Mesendoderm (in vitro differentiated cells): ENCODE results near the gene CAMTA1.
"Not testable (repeated sequence)": the region's sequence is repeated elsewhere in the genome, so short reads cannot be mapped to it uniquely, and the experiment has no call there.

Experiments
- DNase-seq: peaks from one replicate; pipeline ENCODE4 v3.0.0; 2013
- H2AK5ac ChIP-seq: 2 replicates; pipeline ENCODE4 v1.6.1; 2013; ENCODE audit warnings: low read length, inconsistent platforms
- H2BK120ac ChIP-seq: 2 replicates; pipeline ENCODE4 v1.6.1; 2013; ENCODE audit warnings: low read depth, mild to moderate bottlenecking, low read length, moderate library complexity, mixed read lengths
- H2BK15ac ChIP-seq: replicated peaks from 2 replicates; pipeline ENCODE4 v1.6.1; 2013; ENCODE audit warnings: low read depth, mild to moderate bottlenecking, moderate library complexity
- H2BK5ac ChIP-seq: 2 replicates; pipeline ENCODE4 v1.6.1; 2013; ENCODE audit warnings: low read length, inconsistent platforms
- H3K18ac ChIP-seq: 2 replicates; pipeline ENCODE4 v1.6.1; 2013; ENCODE audit warnings: mild to moderate bottlenecking, low read length, mixed read lengths
- H3K23ac ChIP-seq: one replicate; pipeline ENCODE4 v1.6.1; 2013; ENCODE audit warnings: low read length
- H3K27ac ChIP-seq: 2 replicates; pipeline ENCODE4 v1.5.1; 2013; ENCODE audit warnings: low read depth, mild to moderate bottlenecking, inconsistent platforms, low read length, moderate library complexity
- H3K27me3 ChIP-seq: 2 replicates; pipeline ENCODE4 v1.6.1; 2013; ENCODE audit warnings: low read length, control low read depth, mild to moderate bottlenecking, inconsistent platforms; ENCODE audit not compliant: insufficient read depth, poor library complexity
- H3K36me3 ChIP-seq: 2 replicates; pipeline ENCODE4 v1.6.1; 2013; ENCODE audit warnings: low read length, inconsistent platforms; ENCODE audit not compliant: control insufficient read depth, insufficient read depth
- H3K4ac ChIP-seq: one replicate; pipeline ENCODE4 v1.6.1; 2013; ENCODE audit warnings: low read depth, mild to moderate bottlenecking, low read length, moderate library complexity
- H3K4me1 ChIP-seq: 2 replicates; pipeline ENCODE4 v1.6.1; 2013; ENCODE audit warnings: low read depth, low read length, inconsistent platforms; ENCODE audit not compliant: control insufficient read depth
- H3K4me2 ChIP-seq: 2 replicates; pipeline ENCODE4 v1.6.1; 2013; ENCODE audit warnings: low read length
- H3K4me3 ChIP-seq: 2 replicates; pipeline ENCODE4 v1.5.1; 2013; ENCODE audit warnings: mild to moderate bottlenecking, low read length
- H3K56ac ChIP-seq: one replicate; pipeline ENCODE4 v1.6.1; 2013; ENCODE audit warnings: low read length
- H3K79me1 ChIP-seq: 2 replicates; pipeline ENCODE4 v1.6.1; 2013; ENCODE audit warnings: low read length, inconsistent platforms
- H3K79me2 ChIP-seq: 2 replicates; pipeline ENCODE4 v1.6.1; 2013; ENCODE audit warnings: mild to moderate bottlenecking, low read length; ENCODE audit not compliant: control insufficient read depth, insufficient read depth
- H3K9ac ChIP-seq: 2 replicates; pipeline ENCODE4 v1.6.1; 2013; ENCODE audit warnings: low read length, inconsistent platforms
- H4K5ac ChIP-seq: one replicate; pipeline ENCODE4 v1.6.1; 2013; ENCODE audit warnings: low read length
- H4K8ac ChIP-seq: one replicate; pipeline ENCODE4 v1.6.1; 2013; ENCODE audit warnings: low read depth, mild to moderate bottlenecking, control low read depth, low read length, moderate library complexity
- WGBS: extraction: QIAGEN DNeasy Blood & Tissue Kit; methylation state at CpG from one replicate; pipeline ENCODE4 v1.1.7; 2013; ENCODE audit warnings: low lambda C conversion rate, missing lambda C conversion rate; ENCODE audit not compliant: insufficient coverage; ENCODE audit errors: extremely low coverage; 5-methylcytosine and 5-hydroxymethylcytosine counted together

Gene CAMTA1

GRCh38 chr1:7596126-7596965 lies 811.1 kb downstream of the CAMTA1 start:
- no peak overlapping the region for H4K8ac ChIP-seq
- no peak overlapping the region for H2BK15ac ChIP-seq
- H3K79me1 ChIP-seq: no peaks in the 10 kb centered on the region
- H3K4me1 ChIP-seq: no peaks in the 10 kb centered on the region
- DNase-seq: no peak
- no peak overlapping the region for H3K4me3 ChIP-seq
- H3K23ac ChIP-seq: no peak overlapping the region
- H3K36me3 ChIP-seq: no peaks in the 10 kb centered on the region
- H3K4ac ChIP-seq: no peak overlapping the region
- H3K4me2 ChIP-seq: no peak overlapping the region
- H3K79me2 ChIP-seq: no peaks in the 10 kb centered on the region
- H3K9ac ChIP-seq: no peak overlapping the region
- no peak overlapping the region for H2AK5ac ChIP-seq
- H3K18ac ChIP-seq: no peak overlapping the region
- H2BK5ac ChIP-seq: no peak overlapping the region
- no CpG with 5 or more reads among the region's 10 CpGs for WGBS
- no peak overlapping the region for H3K27ac ChIP-seq
- H2BK120ac ChIP-seq: no peak overlapping the region
- H3K27me3 ChIP-seq: no peaks in the 10 kb centered on the region
- H4K5ac ChIP-seq: no peak overlapping the region
- H3K56ac ChIP-seq: no peak overlapping the region

GRCh38 chr1:7598058-7598457 lies 812.8 kb downstream of the CAMTA1 start:
- H3K4ac ChIP-seq, H2BK15ac ChIP-seq, H3K9ac ChIP-seq, H3K36me3 ChIP-seq, H3K79me2 ChIP-seq, H3K23ac ChIP-seq, H4K5ac ChIP-seq, H4K8ac ChIP-seq, H2AK5ac ChIP-seq, H3K79me1 ChIP-seq, H2BK120ac ChIP-seq, H3K4me1 ChIP-seq, H2BK5ac ChIP-seq, H3K4me3 ChIP-seq, H3K18ac ChIP-seq, H3K56ac ChIP-seq, H3K27me3 ChIP-seq, DNase-seq, H3K4me2 ChIP-seq, H3K27ac ChIP-seq: not testable (repeated sequence)
- no CpG with 5 or more reads among the region's 3 CpGs for WGBS

DNA sequence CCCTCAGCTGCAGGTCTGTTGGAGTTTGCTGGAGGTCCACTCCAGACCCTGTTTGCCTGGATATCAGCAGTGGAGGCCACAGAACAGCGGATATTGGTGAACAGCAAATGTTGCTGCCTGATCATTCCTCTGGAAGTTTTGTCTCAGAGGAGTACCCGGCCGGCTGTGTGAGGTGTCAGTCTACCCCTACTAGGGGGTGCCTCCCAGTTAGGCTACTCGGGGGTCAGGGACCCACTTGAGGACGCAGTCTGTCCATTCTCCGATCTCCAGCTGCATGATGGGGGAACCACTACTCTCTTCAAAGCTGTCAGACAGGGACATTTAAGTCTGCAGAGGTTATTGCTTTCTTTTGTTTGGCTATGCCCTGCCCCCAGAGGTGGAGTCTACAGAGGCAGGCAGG lies 819.7 kb downstream of the CAMTA1 start:
- not testable (repeated sequence) for H4K5ac ChIP-seq, H2AK5ac ChIP-seq, H3K27ac ChIP-seq, H3K18ac ChIP-seq, H3K27me3 ChIP-seq, H3K4me3 ChIP-seq, H3K79me1 ChIP-seq, H3K9ac ChIP-seq, H2BK120ac ChIP-seq, H3K79me2 ChIP-seq, DNase-seq, H4K8ac ChIP-seq, H3K36me3 ChIP-seq, H2BK15ac ChIP-seq, H3K23ac ChIP-seq, H3K4me2 ChIP-seq, H2BK5ac ChIP-seq, H3K4ac ChIP-seq, H3K56ac ChIP-seq
- no CpG with 5 or more reads among the region's 6 CpGs for WGBS
- peaks cover 13% of the 10 kb centered on the region for H3K4me1 ChIP-seq

DNA sequence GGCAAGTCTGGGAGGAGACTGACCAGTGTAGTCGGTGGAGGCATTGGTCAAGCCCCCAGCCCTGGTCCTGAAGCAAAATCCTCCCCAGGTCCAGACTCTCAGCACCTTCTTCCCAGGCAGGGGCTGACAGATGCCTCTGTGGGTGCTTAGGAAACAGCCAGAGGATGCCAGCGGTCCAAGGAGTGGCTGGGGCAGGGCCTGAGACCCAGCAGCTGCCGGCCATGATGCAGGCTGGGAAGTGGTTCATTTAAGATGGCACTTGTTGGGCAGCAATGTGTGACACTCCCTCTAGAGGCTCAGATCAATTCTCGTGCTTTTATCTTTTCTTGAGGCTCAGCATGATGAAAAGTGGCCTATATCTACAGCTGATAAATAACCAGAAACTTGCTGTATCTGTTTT lies 820.8 kb downstream of the CAMTA1 start:
- H3K27me3 ChIP-seq: no peaks in the 10 kb centered on the region
- no peaks in the 10 kb centered on the region for H3K79me1 ChIP-seq
- no peaks in the 10 kb centered on the region for H3K36me3 ChIP-seq
- H2BK5ac ChIP-seq: no peak overlapping the region
- no peaks in the 10 kb centered on the region for H3K79me2 ChIP-seq
- H2AK5ac ChIP-seq: no peak overlapping the region
- peak overlapping the region; percentile 19 for H3K4ac ChIP-seq
- DNase-seq: no peak
- no peak overlapping the region for H3K56ac ChIP-seq
- H3K9ac ChIP-seq: no peak overlapping the region
- H3K4me1 ChIP-seq: peaks cover 13% of the 10 kb centered on the region
- no peak overlapping the region for H2BK120ac ChIP-seq
- H3K4me3 ChIP-seq: no peak overlapping the region
- H3K4me2 ChIP-seq: no peak overlapping the region
- whole genome bisulfite sequencing: no CpG with 5 or more reads among the region's 4 CpGs
- H4K8ac ChIP-seq: no peak overlapping the region
- H3K27ac ChIP-seq: no peak overlapping the region
- H3K18ac ChIP-seq: no peak overlapping the region
- no peak overlapping the region for H3K23ac ChIP-seq
- H2BK15ac ChIP-seq: no peak overlapping the region
- H4K5ac ChIP-seq: no peak overlapping the region

GRCh38 chr1:7607097-7607496 lies 821.8 kb downstream of the CAMTA1 start:
- Histone ChIP-seq H3K4me1 (peaks cover 13% of the 10 kb centered on the region), H4K8ac (no peak overlapping the region), H3K4me2 (no peak overlapping the region), H3K18ac (no peak overlapping the region), H3K79me2 (no peaks in the 10 kb centered on the region), H2BK15ac (no peak overlapping the region), H3K4ac (no peak overlapping the region), H3K23ac (no peak overlapping the region), H3K4me3 (no peak overlapping the region), H2AK5ac (peak overlapping the region; percentile 43), H3K56ac (no peak overlapping the region), H4K5ac (no peak overlapping the region), H3K36me3 (no peaks in the 10 kb centered on the region), H3K79me1 (no peaks in the 10 kb centered on the region), H2BK5ac (no peak overlapping the region), H3K9ac (no peak overlapping the region), H3K27me3 (no peaks in the 10 kb centered on the region), H2BK120ac (no peak overlapping the region), H3K27ac (no peak overlapping the region)
- no peak for DNase-seq
